H1 (cell line): Measurements from ENCODE around the gene PMP22. TPM values are rescaled to one million over a fixed set of nuclear protein-coding genes. Genes with fewer than 3 reads are reported as not detected.

ENCODE experiments used
- CTCF ChIA-PET: fragments of 300-600 bp; sonication (Branson Sonifier 250); formaldehyde crosslinking; loops from one replicate; lab custom pipeline; 2021; ENCODE audit not compliant: partially characterized antibody; lab: Charles Lee
- POLR2A ChIA-PET: fragments of 300-600 bp; sonication (Branson Sonifier 250); formaldehyde crosslinking; loops from one replicate; lab custom pipeline; 2021; ENCODE audit warnings: inconsistent platforms; ENCODE audit not compliant: partially characterized antibody; lab: Charles Lee
- DNase-seq, 2 experiments: peaks; one replicate each; pipeline versions ENCODE4 v3.0.0 to v3.0.0-alpha.2; 2010 to 2022; ENCODE audit warnings: low spot score in 2 of 2, low read depth in 1 of 2, mixed read lengths in 1 of 2
- FAIRE-seq: peaks from 2 replicates; lab custom pipeline; 2011; peaks lifted over from hg19 to GRCh38; lab: Jason Lieb, UNC
- H2AFZ ChIP-seq: 2 replicates; pipeline ENCODE4 v1.8.1; 2012; ENCODE audit warnings: low read length, inconsistent platforms
- H2AK5ac ChIP-seq: 2 replicates; pipeline ENCODE4 v1.6.1; 2013; ENCODE audit warnings: low read depth, low read length
- H2BK120ac ChIP-seq: replicated peaks from 2 replicates; pipeline ENCODE3; 2013; ENCODE audit warnings: low read depth, low read length, inconsistent platforms
- H2BK12ac ChIP-seq: 2 replicates; pipeline ENCODE4 v1.6.1; 2013; ENCODE audit warnings: low read depth, low read length
- H2BK15ac ChIP-seq: 2 replicates; pipeline ENCODE4 v1.6.1; 2013; ENCODE audit warnings: low read length
- H2BK20ac ChIP-seq: 2 replicates; pipeline ENCODE4 v1.6.1; 2013; ENCODE audit warnings: low read length
- H2BK5ac ChIP-seq: 2 replicates; pipeline ENCODE4 v1.6.1; 2013; ENCODE audit warnings: low read depth, low read length
- H3K14ac ChIP-seq: 2 replicates; pipeline ENCODE4 v1.6.1; 2013; ENCODE audit warnings: inconsistent platforms; ENCODE audit not compliant: insufficient read length
- H3K18ac ChIP-seq: 2 replicates; pipeline ENCODE4 v1.6.1; 2013; ENCODE audit warnings: low read length; ENCODE audit errors: extremely low read depth
- H3K23ac ChIP-seq: 2 replicates; pipeline ENCODE4 v1.6.1; 2013; ENCODE audit warnings: inconsistent platforms; ENCODE audit not compliant: insufficient read length
- H3K23me2 ChIP-seq: 2 replicates; pipeline ENCODE4 v1.6.1; 2013; ENCODE audit warnings: low read depth, low read length
- H3K27ac ChIP-seq: 2 replicates; pipeline ENCODE4 v1.6.1; 2011; ENCODE audit warnings: low read depth, low read length, inconsistent platforms
- H3K27me3 ChIP-seq, 4 experiments: replicated peaks in 1 of 4; 1 replicate in 1 of 4; 2 replicates in 3 of 4; pipeline versions ENCODE4 v1.6.1 to v1.8.1; 2011 to 2013; ENCODE audit warnings: low read length in 3 of 4, mild to moderate bottlenecking in 3 of 4, inconsistent platforms in 2 of 4, mixed read lengths in 2 of 4, moderate library complexity in 1 of 4; ENCODE audit not compliant: control insufficient read depth in 3 of 4, insufficient read depth in 3 of 4; ENCODE audit errors: extremely low read depth in 1 of 4
- H3K36me3 ChIP-seq, 4 experiments: 2 replicates each; pipeline versions ENCODE4 v1.6.1 to v1.8.1; 2011 to 2013; ENCODE audit warnings: mild to moderate bottlenecking in 4 of 4, low read length in 3 of 4, moderate library complexity in 2 of 4, control low read depth in 1 of 4, inconsistent platforms in 1 of 4; ENCODE audit not compliant: insufficient read depth in 4 of 4, control insufficient read depth in 2 of 4
- H3K4ac ChIP-seq: replicated peaks from 2 replicates; pipeline ENCODE3; 2013; ENCODE audit warnings: low read length, low read depth, mixed read lengths, inconsistent platforms; ENCODE audit not compliant: insufficient read length
- H3K4me1 ChIP-seq, 4 experiments: replicated peaks in 1 of 4; 1 replicate in 1 of 4; 2 replicates in 3 of 4; pipeline versions ENCODE4 v1.6.1 to v1.8.1; 2011 to 2013; ENCODE audit warnings: low read length in 3 of 4, inconsistent platforms in 2 of 4, mixed read lengths in 1 of 4; ENCODE audit not compliant: insufficient read depth in 4 of 4, control insufficient read depth in 3 of 4
- H3K4me2 ChIP-seq, 2 experiments: 2 replicates each; pipeline versions ENCODE4 v1.6.1 to v1.8.1; 2011 to 2013; ENCODE audit warnings: low read depth in 2 of 2, low read length in 2 of 2, control low read depth in 1 of 2, inconsistent platforms in 1 of 2, mild to moderate bottlenecking in 1 of 2; ENCODE audit not compliant: insufficient read depth in 1 of 2
- H3K4me3 ChIP-seq, 4 experiments: fragments of 200-600, 300-600 bp in 1 of 4; sonication (generic), shearing (Covaris generic), sonication (Bioruptor Twin) in 1 of 4; 2 replicates each; pipeline versions ENCODE4 v1.5.1 to v1.8.1; 2011 to 2016; ENCODE audit warnings: low read length in 4 of 4, low read depth in 3 of 4, control low read depth in 2 of 4, inconsistent platforms in 2 of 4, mild to moderate bottlenecking in 2 of 4, mixed read lengths in 1 of 4, moderate library complexity in 1 of 4; ENCODE audit not compliant: insufficient read depth in 2 of 4; ENCODE audit errors: extremely low read depth in 1 of 4
- H3K56ac ChIP-seq: replicated peaks from 2 replicates; pipeline ENCODE3; 2013; ENCODE audit warnings: low read depth, mild to moderate bottlenecking, mixed read lengths, low read length, inconsistent platforms; ENCODE audit not compliant: insufficient read length
- H3K79me1 ChIP-seq: 2 replicates; pipeline ENCODE4 v1.6.1; 2013; ENCODE audit warnings: low read depth, low read length, control low read depth
- H3K79me2 ChIP-seq, 2 experiments: 2 replicates each; pipeline versions ENCODE4 v1.6.1 to v1.8.1; 2012 to 2013; ENCODE audit warnings: low read length in 2 of 2, mild to moderate bottlenecking in 2 of 2, inconsistent platforms in 1 of 2; ENCODE audit not compliant: insufficient read depth in 2 of 2, control insufficient read depth in 1 of 2
- H3K9ac ChIP-seq, 4 experiments: replicated peaks in 1 of 4; 1 replicate in 1 of 4; 2 replicates in 3 of 4; pipeline versions ENCODE4 v1.6.1 to v1.8.1; 2011 to 2013; ENCODE audit warnings: low read depth in 3 of 4, low read length in 3 of 4, control low read depth in 2 of 4, mild to moderate bottlenecking in 2 of 4, moderate library complexity in 2 of 4, inconsistent platforms in 1 of 4; ENCODE audit errors: extremely low read depth in 1 of 4
- H3K9me3 ChIP-seq, 2 experiments: 2 replicates each; pipeline versions ENCODE4 v1.6.1 to v1.8.1; 2012 to 2013; ENCODE audit warnings: mild to moderate bottlenecking in 2 of 2, moderate library complexity in 2 of 2, control low read depth in 1 of 2, inconsistent platforms in 1 of 2, low read depth in 1 of 2, low read length in 1 of 2, mixed read lengths in 1 of 2; ENCODE audit not compliant: insufficient read depth in 2 of 2
- H4K20me1 ChIP-seq, 2 experiments: replicated peaks in 1 of 2; 2 replicates each; pipeline versions ENCODE3 to v1.8.1; 2011 to 2013; ENCODE audit warnings: inconsistent platforms in 2 of 2, low read length in 2 of 2, mild to moderate bottlenecking in 1 of 2; ENCODE audit not compliant: insufficient read depth in 2 of 2, control insufficient read depth in 1 of 2
- H4K5ac ChIP-seq: 2 replicates; pipeline ENCODE4 v1.6.1; 2013; ENCODE audit warnings: low read length, low read depth, mixed read lengths, inconsistent platforms; ENCODE audit not compliant: insufficient read length
- H4K8ac ChIP-seq: 2 replicates; pipeline ENCODE4 v1.8.0; 2013; ENCODE audit warnings: mild to moderate bottlenecking, moderate library complexity, low read length, inconsistent platforms; ENCODE audit not compliant: insufficient read depth; ENCODE audit errors: extremely low read depth
- H4K91ac ChIP-seq: replicated peaks from 2 replicates; pipeline ENCODE3; 2013; ENCODE audit warnings: low read length, mixed read lengths, inconsistent platforms; ENCODE audit not compliant: insufficient read length
- RAD21 ChIP-seq, 2 experiments: IDR thresholded peaks in 1 of 2; conservative IDR thresholded peaks in 1 of 2; 2 replicates each; pipeline ENCODE4 v1.6.1; 2011; ENCODE audit warnings: low read depth in 2 of 2, low read length in 2 of 2, improper control_type of control experiment in 1 of 2, inconsistent platforms in 1 of 2, mild to moderate bottlenecking in 1 of 2, moderate library complexity in 1 of 2
- TEAD4 ChIP-seq: IDR thresholded peaks from 2 replicates; pipeline ENCODE4 v1.6.1; 2012; ENCODE audit warnings: low read depth, low read length, inconsistent platforms, mixed read lengths
- WGBS, 2 experiments: shearing (Covaris generic) in 1 of 2; methylation state at CpG; one replicate each; pipeline versions ENCODE4 v1.1.6 to v1.1.7; 2013 to 2015; ENCODE audit warnings: low lambda C conversion rate in 2 of 2, mixed read lengths in 2 of 2, inconsistent platforms in 1 of 2, low coverage in 1 of 2, missing lambda C conversion rate in 1 of 2; ENCODE audit not compliant: insufficient replicate concordance in 2 of 2, insufficient coverage in 1 of 2, insufficient read length in 1 of 2; ENCODE audit errors: extremely low coverage in 1 of 2, missing lambda C conversion rate in 1 of 2; 5-methylcytosine and 5-hydroxymethylcytosine counted together
- polyA plus RNA-seq, 7 experiments: library from polyadenylated mRNA; depleted of rRNA in 3 of 7; stranded (reverse) in 5 of 7; unstranded in 2 of 7; fragments of >200 nt in 5 of 7; fragments of 200-250 nt in 2 of 7; gene quantifications; 1 replicate in 5 of 7; 2 replicates in 1 of 7; 4 replicates in 1 of 7; pipeline versions ENCODE4 v1.2.1 to v1.2.3, GENCODE V29; 2011 to 2013; ENCODE audit warnings: missing spikeins in 2 of 7, mixed read lengths in 2 of 7
- total RNA-seq: library from RNA; stranded (reverse); fragmentation: NEBNext Ultra II Directional; extraction: Animal tissue kit (Norgen Biotek cat#: 25700); gene quantifications from 2 replicates; pipeline ENCODE4 v1.2.1, GENCODE V29; 2021
- TF ChIP-seq, protein P1 (sequence below), 3 experiments: IDR thresholded peaks; 1 replicate in 2 of 3; 2 replicates in 1 of 3; pipeline versions ENCODE4 v1.5.1 to v1.6.1; 2011; ENCODE audit warnings: low read length in 3 of 3, mild to moderate bottlenecking in 3 of 3, inconsistent platforms in 2 of 3, low read depth in 1 of 3, moderate library complexity in 1 of 3; ENCODE audit not compliant: insufficient read depth in 1 of 3; ENCODE audit errors: control extremely low read depth in 1 of 3
- TF ChIP-seq, protein P2 (sequence below): IDR thresholded peaks from 2 replicates; pipeline ENCODE4 v1.6.1; 2012; ENCODE audit warnings: inconsistent platforms

PMP22 gene
- total and polyA plus RNA-seq, 2 of the 8 experiments (the other 6 are each of a cell fraction or from before 2014, with no cell fraction given), result 0.84 to 4.9 TPM

DNA sequence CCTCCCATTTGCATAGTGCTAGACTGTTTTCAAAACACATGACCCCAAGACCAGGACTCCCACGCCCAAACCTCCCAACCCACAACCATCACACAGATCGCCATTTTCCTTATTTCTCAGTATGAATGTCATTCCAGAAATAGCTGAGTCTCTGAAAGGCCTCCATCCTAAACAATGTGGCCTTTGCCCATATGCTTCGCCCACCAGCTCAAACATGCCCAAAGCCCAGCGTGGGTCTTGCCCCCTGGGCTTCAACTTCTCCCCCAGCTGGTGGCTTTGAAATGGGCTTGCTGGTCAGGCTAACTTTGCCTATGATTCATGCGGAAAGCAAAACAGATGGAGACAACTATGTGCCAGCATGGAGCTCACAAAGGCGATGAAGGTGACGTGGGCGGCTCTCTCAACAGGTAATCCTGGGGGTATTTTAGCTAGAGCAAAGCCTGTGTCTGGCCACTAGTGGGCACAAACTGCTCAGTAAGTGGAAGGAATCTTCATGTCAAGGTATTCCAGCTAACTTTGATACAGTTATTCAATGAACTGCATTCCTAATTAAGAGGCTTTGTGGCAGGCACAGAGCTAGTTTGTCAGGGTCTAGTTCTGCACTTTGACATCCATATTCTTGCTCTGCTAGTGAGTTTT lies 17.1 kb downstream of the PMP22 start:
- Histone ChIP-seq H4K8ac (no peak overlapping the region), H2BK20ac (no peak overlapping the region), H2BK15ac (no peak overlapping the region), H3K79me1 (no peaks in the 10 kb centered on the region), H4K5ac (no peak overlapping the region), H3K14ac (no peak overlapping the region), H3K23ac (no peak overlapping the region), H3K27me3 (no peaks in the 10 kb centered on the region; a peak in 1 of 7 replicates), H4K91ac (no peak overlapping the region), H3K23me2 (no peaks in the 10 kb centered on the region; the same call in 1 of the 2 replicates), H3K56ac (no peak overlapping the region), H3K36me3 (no peaks in the 10 kb centered on the region), H3K4ac (no peak overlapping the region), H2AFZ (no peak overlapping the region; the same call in 1 of the 2 replicates), H2BK5ac (no peak overlapping the region), H3K18ac (no peak overlapping the region), H3K9me3 (no peaks in the 10 kb centered on the region), H3K9ac (no peak overlapping the region), H3K79me2 (no peaks in the 10 kb centered on the region), H2BK12ac (no peak overlapping the region), H3K4me1 (no peaks in the 10 kb centered on the region), H3K4me2 (no peak overlapping the region), H2BK120ac (no peak overlapping the region), H2AK5ac (0 out of 2 replicates have a peak overlapping the region, but pooled peaks have one; percentile 20), H4K20me1 (no peaks in the 10 kb centered on the region), H3K27ac (no peak overlapping the region), H3K4me3 (no peak overlapping the region)
- DNase-seq (no peak), FAIRE-seq (peak; percentile 60)
- 85% methylated on average over 8 of the region's 8 CpGs; no CpG with 5 or more reads in 1 of the 2 experiments for WGBS, 2 experiments
- ChIA-PET POLR2A (interaction anchor here (0.9 to 1.2 kb wide), 2 partner anchors 10 to 15 kb away, joined by 3 read pairs; no protein-coding TSS in a partner anchor), CTCF (interaction anchor here (0.6 to 4.8 kb wide), 35 partner anchors 10 to 675 kb away, joined by 3 to 43 read pairs (median 4); partner anchors contain the start of gene PMP22)
- TF ChIP-seq, protein P1, sequence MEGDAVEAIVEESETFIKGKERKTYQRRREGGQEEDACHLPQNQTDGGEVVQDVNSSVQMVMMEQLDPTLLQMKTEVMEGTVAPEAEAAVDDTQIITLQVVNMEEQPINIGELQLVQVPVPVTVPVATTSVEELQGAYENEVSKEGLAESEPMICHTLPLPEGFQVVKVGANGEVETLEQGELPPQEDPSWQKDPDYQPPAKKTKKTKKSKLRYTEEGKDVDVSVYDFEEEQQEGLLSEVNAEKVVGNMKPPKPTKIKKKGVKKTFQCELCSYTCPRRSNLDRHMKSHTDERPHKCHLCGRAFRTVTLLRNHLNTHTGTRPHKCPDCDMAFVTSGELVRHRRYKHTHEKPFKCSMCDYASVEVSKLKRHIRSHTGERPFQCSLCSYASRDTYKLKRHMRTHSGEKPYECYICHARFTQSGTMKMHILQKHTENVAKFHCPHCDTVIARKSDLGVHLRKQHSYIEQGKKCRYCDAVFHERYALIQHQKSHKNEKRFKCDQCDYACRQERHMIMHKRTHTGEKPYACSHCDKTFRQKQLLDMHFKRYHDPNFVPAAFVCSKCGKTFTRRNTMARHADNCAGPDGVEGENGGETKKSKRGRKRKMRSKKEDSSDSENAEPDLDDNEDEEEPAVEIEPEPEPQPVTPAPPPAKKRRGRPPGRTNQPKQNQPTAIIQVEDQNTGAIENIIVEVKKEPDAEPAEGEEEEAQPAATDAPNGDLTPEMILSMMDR (IDR thresholded peaks at IDR 0.05; ENCODE audit: control extremely low read depth in 1 of 3, insufficient read depth in 1 of 3, low read depth in 1 of 3, low read length in 3 of 3), result peak; percentile 33 to 79 (median 56)
- TF ChIP-seq, protein P2, sequence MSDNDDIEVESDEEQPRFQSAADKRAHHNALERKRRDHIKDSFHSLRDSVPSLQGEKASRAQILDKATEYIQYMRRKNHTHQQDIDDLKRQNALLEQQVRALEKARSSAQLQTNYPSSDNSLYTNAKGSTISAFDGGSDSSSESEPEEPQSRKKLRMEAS, result no peak
- TF ChIP-seq RAD21 (IDR thresholded peaks at IDR 0.05 in 1 of 2, conservative IDR thresholded peaks at IDR 0.05 in 1 of 2; ENCODE audit: low read depth in 2 of 2, low read length in 2 of 2) (peak; percentile 70 to 80), TEAD4 (0 out of 2 replicates have a peak, but pooled peaks have one; percentile 27)
